Non-pigmented ciliary epithelial cell (primary cell): Measurements from ENCODE around the gene NFATC1.

ENCODE experiments used
- DNase-seq: peaks from one replicate; pipeline ENCODE4 v3.0.0-alpha.2; 2010; ENCODE audit warnings: low read depth

NFATC1 gene

GRCh38 chr18:79537758-79538157, 142.0 kb downstream of the NFATC1 start:
- DNase-seq = no peak

- DNase-seq = no peak
Measured at GRCh38 chr18:79538635-79539034, 142.9 kb downstream of the NFATC1 start.

- no peak for DNase-seq
Measured at GRCh38 chr18:79540161-79540903, 144.6 kb downstream of the NFATC1 start.

GRCh38 chr18:79540904-79541282, 145.2 kb downstream of the NFATC1 start:
- no peak for DNase-seq

GRCh38 chr18:79542213-79542612, 146.5 kb downstream of the NFATC1 start:
- DNase-seq = no peak

GRCh38 chr18:79542876-79543750, 147.4 kb downstream of the NFATC1 start:
- no peak for DNase-seq

GRCh38 chr18:79543861-79544385, 148.2 kb downstream of the NFATC1 start:
- DNase-seq = no peak

GRCh38 chr18:79544386-79544963, 148.7 kb downstream of the NFATC1 start:
- no peak for DNase-seq

- DNase-seq = no peak
Measured at GRCh38 chr18:79545255-79545654, 149.5 kb downstream of the NFATC1 start.

- no peak for DNase-seq
Measured at GRCh38 chr18:79545736-79546171, 150.0 kb downstream of the NFATC1 start.

- no peak for DNase-seq
Measured at GRCh38 chr18:79546781-79547272, 151.1 kb downstream of the NFATC1 start.

GRCh38 chr18:79547413-79548076, 151.8 kb downstream of the NFATC1 start:
- no peak for DNase-seq

GRCh38 chr18:79548077-79548450, 152.3 kb downstream of the NFATC1 start:
- DNase-seq = no peak

GRCh38 chr18:79548621-79548985, 152.9 kb downstream of the NFATC1 start:
- DNase-seq = no peak

GRCh38 chr18:79548986-79549637, 153.4 kb downstream of the NFATC1 start:
- no peak for DNase-seq

- no peak for DNase-seq
Measured at GRCh38 chr18:79549638-79550000, 153.9 kb downstream of the NFATC1 start.

GRCh38 chr18:79552140-79552631, 156.5 kb downstream of the NFATC1 start:
- no peak for DNase-seq

- DNase-seq = no peak
Measured at GRCh38 chr18:79552696-79553095, 157.0 kb downstream of the NFATC1 start.

- no peak for DNase-seq
Measured at GRCh38 chr18:79553154-79553553, 157.4 kb downstream of the NFATC1 start.

- DNase-seq = no peak
Measured at GRCh38 chr18:79553696-79554095, 158.0 kb downstream of the NFATC1 start.

- no peak for DNase-seq
Measured at GRCh38 chr18:79554321-79554720, 158.6 kb downstream of the NFATC1 start.
